ENCODE results near the gene BAHD1. TPM values are rescaled to one million over a fixed set of nuclear protein-coding genes. Genes with fewer than 3 reads are reported as not detected.

BAHD1 gene
- total RNA-seq, 1 experiment from 2014 or later, result 10.3 TPM

GRCh38 chr15:40471105-40471807 is 30.5 kb downstream of the BAHD1 start:
- DNase-seq, result peak; percentile 64
- Histone ChIP-seq H2AFZ (ENCODE audit: low read length) (peak overlapping the region; percentile 39; the same call in 1 of the 2 replicates), H3K27ac (ENCODE audit: low read length) (no peak overlapping the region), H4K20me1 (ENCODE audit: insufficient read depth, low read depth, low read length) (0 out of 2 replicates have a peak, but pooled peaks cover 13% of the 10 kb centered on the region), H3K9me2 (replicated peaks; ENCODE audit: insufficient read depth, low read length) (no peaks in the 10 kb centered on the region), H3K36me3 (ENCODE audit: insufficient read depth, low read length) (no peaks in the 10 kb centered on the region), H3K9me3 (ENCODE audit: low read length) (no peaks in the 10 kb centered on the region), H3K4me2 (ENCODE audit: low read depth, low read length, poor library complexity, severe bottlenecking) (peak overlapping the region; percentile 89), H3K27me3 (ENCODE audit: low read length) (no peaks in the 10 kb centered on the region), H3K79me2 (ENCODE audit: low read length) (no peaks in the 10 kb centered on the region), H3K9ac (ENCODE audit: low read length) (peak overlapping the region; percentile 93), H3K4me3 (ENCODE audit: low read length) (peak overlapping the region; percentile 75), H3K4me1 (ENCODE audit: low read length) (peaks cover 19% of the 10 kb centered on the region)

- H3K79me2 ChIP-seq (ENCODE audit: low read length), result no peaks in the 10 kb centered on the region
- H3K9me3 ChIP-seq (ENCODE audit: low read length), result no peaks in the 10 kb centered on the region
- H3K36me3 ChIP-seq (ENCODE audit: insufficient read depth, low read length), result no peaks in the 10 kb centered on the region
- peak overlapping the region; percentile 89 for H3K4me2 ChIP-seq (ENCODE audit: low read depth, low read length, poor library complexity, severe bottlenecking)
- H3K27ac ChIP-seq (ENCODE audit: low read length), result no peak overlapping the region
- 0 out of 2 replicates have a peak, but pooled peaks cover 13% of the 10 kb centered on the region for H4K20me1 ChIP-seq (ENCODE audit: insufficient read depth, low read depth, low read length)
- H3K4me3 ChIP-seq (ENCODE audit: low read length), result peak overlapping the region; percentile 75
- H3K4me1 ChIP-seq (ENCODE audit: low read length), result peaks cover 19% of the 10 kb centered on the region
- no peaks in the 10 kb centered on the region for H3K27me3 ChIP-seq (ENCODE audit: low read length)
- peak overlapping the region; percentile 93 for H3K9ac ChIP-seq (ENCODE audit: low read length)
- H2AFZ ChIP-seq (ENCODE audit: low read length), result peak overlapping the region; percentile 39; the same call in 1 of the 2 replicates
- DNase-seq, result no peak
- no peaks in the 10 kb centered on the region for H3K9me2 ChIP-seq (replicated peaks; ENCODE audit: insufficient read depth, low read length)
Observed at GRCh38 chr15:40471808-40472150, 31.0 kb downstream of the BAHD1 start.

GRCh38 chr15:40472171-40472727 is 31.5 kb downstream of the BAHD1 start:
- no peaks in the 10 kb centered on the region for H3K9me3 ChIP-seq (ENCODE audit: low read length)
- peak overlapping the region; percentile 75 for H3K4me3 ChIP-seq (ENCODE audit: low read length)
- peak overlapping the region; percentile 89 for H3K4me2 ChIP-seq (ENCODE audit: low read depth, low read length, poor library complexity, severe bottlenecking)
- no peaks in the 10 kb centered on the region for H3K9me2 ChIP-seq (replicated peaks; ENCODE audit: insufficient read depth, low read length)
- H3K9ac ChIP-seq (ENCODE audit: low read length), result peak overlapping the region; percentile 93
- H3K27me3 ChIP-seq (ENCODE audit: low read length), result no peaks in the 10 kb centered on the region
- H3K79me2 ChIP-seq (ENCODE audit: low read length), result no peaks in the 10 kb centered on the region
- H3K36me3 ChIP-seq (ENCODE audit: insufficient read depth, low read length), result no peaks in the 10 kb centered on the region
- H2AFZ ChIP-seq (ENCODE audit: low read length), result no peak overlapping the region
- no peak overlapping the region for H3K27ac ChIP-seq (ENCODE audit: low read length)
- 0 out of 2 replicates have a peak, but pooled peaks cover 13% of the 10 kb centered on the region for H4K20me1 ChIP-seq (ENCODE audit: insufficient read depth, low read depth, low read length)
- DNase-seq, result no peak
- H3K4me1 ChIP-seq (ENCODE audit: low read length), result peaks cover 19% of the 10 kb centered on the region

GRCh38 chr15:40474581-40474980 is 33.8 kb downstream of the BAHD1 start:
- no peak overlapping the region for H3K4me2 ChIP-seq (ENCODE audit: low read depth, low read length, poor library complexity, severe bottlenecking)

GRCh38 chr15:40477642-40478327 is 37.0 kb downstream of the BAHD1 start:
- no peak for DNase-seq
- no peaks in the 10 kb centered on the region for H3K79me2 ChIP-seq (ENCODE audit: low read length)
- no peak overlapping the region for H3K4me3 ChIP-seq (ENCODE audit: low read length)
- no peak overlapping the region for H3K9ac ChIP-seq (ENCODE audit: low read length)
- H4K20me1 ChIP-seq (ENCODE audit: insufficient read depth, low read depth, low read length), result 0 out of 2 replicates have a peak, but pooled peaks cover 5% of the 10 kb centered on the region
- H3K27me3 ChIP-seq (ENCODE audit: low read length), result no peaks in the 10 kb centered on the region
- no peak overlapping the region for H2AFZ ChIP-seq (ENCODE audit: low read length)
- no peak overlapping the region for H3K27ac ChIP-seq (ENCODE audit: low read length)
- H3K4me1 ChIP-seq (ENCODE audit: low read length), result no peaks in the 10 kb centered on the region
- H3K9me2 ChIP-seq (replicated peaks; ENCODE audit: insufficient read depth, low read length), result no peaks in the 10 kb centered on the region
- no peak overlapping the region for H3K4me2 ChIP-seq (ENCODE audit: low read depth, low read length, poor library complexity, severe bottlenecking)
- no peaks in the 10 kb centered on the region for H3K36me3 ChIP-seq (ENCODE audit: insufficient read depth, low read length)
- H3K9me3 ChIP-seq (ENCODE audit: low read length), result no peaks in the 10 kb centered on the region

More at GRCh38 chr15:40474581-40474980, 33.8 kb downstream of the BAHD1 start:
- Histone ChIP-seq H3K9ac (ENCODE audit: low read length) (no peak overlapping the region), H3K4me1 (ENCODE audit: low read length) (peaks cover 19% of the 10 kb centered on the region), H4K20me1 (ENCODE audit: insufficient read depth, low read depth, low read length) (0 out of 2 replicates have a peak, but pooled peaks cover 13% of the 10 kb centered on the region), H3K36me3 (ENCODE audit: insufficient read depth, low read length) (no peaks in the 10 kb centered on the region), H3K27ac (ENCODE audit: low read length) (no peak overlapping the region), H2AFZ (ENCODE audit: low read length) (no peak overlapping the region), H3K27me3 (ENCODE audit: low read length) (no peaks in the 10 kb centered on the region), H3K79me2 (ENCODE audit: low read length) (no peaks in the 10 kb centered on the region), H3K4me3 (ENCODE audit: low read length) (no peak overlapping the region), H3K9me2 (replicated peaks; ENCODE audit: insufficient read depth, low read length) (no peaks in the 10 kb centered on the region), H3K9me3 (ENCODE audit: low read length) (no peaks in the 10 kb centered on the region)
- DNase-seq, result no peak

- H3K4me1 ChIP-seq (ENCODE audit: low read length), result no peaks in the 10 kb centered on the region
- H3K27ac ChIP-seq (ENCODE audit: low read length), result no peak overlapping the region
- no peaks in the 10 kb centered on the region for H4K20me1 ChIP-seq (ENCODE audit: insufficient read depth, low read depth, low read length)
- H3K9me3 ChIP-seq (ENCODE audit: low read length), result no peaks in the 10 kb centered on the region
- no peaks in the 10 kb centered on the region for H3K79me2 ChIP-seq (ENCODE audit: low read length)
- no peak for DNase-seq
- no peak overlapping the region for H3K4me2 ChIP-seq (ENCODE audit: low read depth, low read length, poor library complexity, severe bottlenecking)
- no peak overlapping the region for H3K9ac ChIP-seq (ENCODE audit: low read length)
- no peaks in the 10 kb centered on the region for H3K36me3 ChIP-seq (ENCODE audit: insufficient read depth, low read length)
- H3K9me2 ChIP-seq (replicated peaks; ENCODE audit: insufficient read depth, low read length), result no peaks in the 10 kb centered on the region
- no peak overlapping the region for H2AFZ ChIP-seq (ENCODE audit: low read length)
- no peaks in the 10 kb centered on the region for H3K27me3 ChIP-seq (ENCODE audit: low read length)
- H3K4me3 ChIP-seq (ENCODE audit: low read length), result no peak overlapping the region
Observed at GRCh38 chr15:40479024-40479423, 38.3 kb downstream of the BAHD1 start.

GRCh38 chr15:40481341-40482074 is 40.8 kb downstream of the BAHD1 start:
- Histone ChIP-seq H3K27me3 (ENCODE audit: low read length) (no peaks in the 10 kb centered on the region), H3K4me3 (ENCODE audit: low read length) (no peak overlapping the region), H3K79me2 (ENCODE audit: low read length) (no peaks in the 10 kb centered on the region), H3K4me1 (ENCODE audit: low read length) (no peaks in the 10 kb centered on the region), H3K4me2 (ENCODE audit: low read depth, low read length, poor library complexity, severe bottlenecking) (no peak overlapping the region), H4K20me1 (ENCODE audit: insufficient read depth, low read depth, low read length) (no peaks in the 10 kb centered on the region), H3K9ac (ENCODE audit: low read length) (no peak overlapping the region), H3K36me3 (ENCODE audit: insufficient read depth, low read length) (no peaks in the 10 kb centered on the region), H2AFZ (ENCODE audit: low read length) (no peak overlapping the region), H3K27ac (ENCODE audit: low read length) (no peak overlapping the region), H3K9me2 (replicated peaks; ENCODE audit: insufficient read depth, low read length) (no peaks in the 10 kb centered on the region), H3K9me3 (ENCODE audit: low read length) (no peaks in the 10 kb centered on the region)
- no peak for DNase-seq

GRCh38 chr15:40483919-40484318 is 43.2 kb downstream of the BAHD1 start:
- Histone ChIP-seq H3K9me3 (ENCODE audit: low read length) (no peaks in the 10 kb centered on the region), H4K20me1 (ENCODE audit: insufficient read depth, low read depth, low read length) (no peaks in the 10 kb centered on the region), H3K4me2 (ENCODE audit: low read depth, low read length, poor library complexity, severe bottlenecking) (no peak overlapping the region), H3K4me3 (ENCODE audit: low read length) (no peak overlapping the region), H2AFZ (ENCODE audit: low read length) (no peak overlapping the region), H3K9me2 (replicated peaks; ENCODE audit: insufficient read depth, low read length) (no peaks in the 10 kb centered on the region), H3K27me3 (ENCODE audit: low read length) (no peaks in the 10 kb centered on the region), H3K4me1 (ENCODE audit: low read length) (no peaks in the 10 kb centered on the region), H3K9ac (ENCODE audit: low read length) (no peak overlapping the region), H3K36me3 (ENCODE audit: insufficient read depth, low read length) (no peaks in the 10 kb centered on the region), H3K79me2 (ENCODE audit: low read length) (no peaks in the 10 kb centered on the region), H3K27ac (ENCODE audit: low read length) (no peak overlapping the region)
- DNase-seq, result no peak
